ENCODE results near the gene CMIP.

- TF ChIP-seq CTCF (IDR thresholded peaks at IDR 0.05) (no peak), POLR2A (IDR thresholded peaks at IDR 0.05) (no peak), EP300 (IDR thresholded peaks at IDR 0.05) (no peak)
These were observed 36.1 kb upstream of the CMIP start for GRCh38 chr16:81408409-81408950.

Data from sigmoid colon (tissue), 4 donors.